Fibroblast of mammary gland (primary cell): ENCODE measurements around the gene TIPRL.

Source experiments
- DNase-seq: peaks from one replicate; pipeline ENCODE4 v3.0.0-alpha.2; 2010; ENCODE audit warnings: low read depth
- H3K4me3 ChIP-seq: 2 replicates; pipeline ENCODE4 v1.5.1; 2011; ENCODE audit warnings: low read depth, mild to moderate bottlenecking, low read length, moderate library complexity; ENCODE audit not compliant: control insufficient read depth
- TF ChIP-seq, protein P1 (sequence below): conservative IDR thresholded peaks from 2 replicates; pipeline ENCODE4 v1.5.1; 2011; ENCODE audit warnings: low read depth, low read length, inconsistent platforms; ENCODE audit not compliant: control insufficient read depth, insufficient read depth

Gene TIPRL

DNA sequence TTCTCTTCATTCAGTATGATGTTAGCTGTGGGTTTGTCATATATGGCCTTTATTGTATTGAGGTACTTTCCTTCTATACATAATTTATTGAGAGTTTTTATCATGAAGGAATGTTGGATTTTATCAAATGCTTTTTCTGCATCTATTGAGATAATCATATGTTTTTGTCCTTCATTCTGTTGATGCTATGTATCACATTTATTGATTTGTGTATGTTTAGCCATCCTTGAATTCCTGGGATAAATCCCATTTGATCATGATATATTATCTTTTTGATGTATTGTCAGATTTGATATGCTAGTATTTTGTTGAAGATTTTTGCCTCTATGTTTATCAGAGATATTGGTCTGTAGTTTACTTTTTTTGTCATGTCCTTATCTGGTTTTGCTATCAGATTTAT, 21.1 kb upstream of the TIPRL start:
- no peak overlapping the region for H3K4me3 ChIP-seq
- DNase-seq, result no peak
- TF ChIP-seq, protein P1, sequence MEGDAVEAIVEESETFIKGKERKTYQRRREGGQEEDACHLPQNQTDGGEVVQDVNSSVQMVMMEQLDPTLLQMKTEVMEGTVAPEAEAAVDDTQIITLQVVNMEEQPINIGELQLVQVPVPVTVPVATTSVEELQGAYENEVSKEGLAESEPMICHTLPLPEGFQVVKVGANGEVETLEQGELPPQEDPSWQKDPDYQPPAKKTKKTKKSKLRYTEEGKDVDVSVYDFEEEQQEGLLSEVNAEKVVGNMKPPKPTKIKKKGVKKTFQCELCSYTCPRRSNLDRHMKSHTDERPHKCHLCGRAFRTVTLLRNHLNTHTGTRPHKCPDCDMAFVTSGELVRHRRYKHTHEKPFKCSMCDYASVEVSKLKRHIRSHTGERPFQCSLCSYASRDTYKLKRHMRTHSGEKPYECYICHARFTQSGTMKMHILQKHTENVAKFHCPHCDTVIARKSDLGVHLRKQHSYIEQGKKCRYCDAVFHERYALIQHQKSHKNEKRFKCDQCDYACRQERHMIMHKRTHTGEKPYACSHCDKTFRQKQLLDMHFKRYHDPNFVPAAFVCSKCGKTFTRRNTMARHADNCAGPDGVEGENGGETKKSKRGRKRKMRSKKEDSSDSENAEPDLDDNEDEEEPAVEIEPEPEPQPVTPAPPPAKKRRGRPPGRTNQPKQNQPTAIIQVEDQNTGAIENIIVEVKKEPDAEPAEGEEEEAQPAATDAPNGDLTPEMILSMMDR, result no peak

DNA sequence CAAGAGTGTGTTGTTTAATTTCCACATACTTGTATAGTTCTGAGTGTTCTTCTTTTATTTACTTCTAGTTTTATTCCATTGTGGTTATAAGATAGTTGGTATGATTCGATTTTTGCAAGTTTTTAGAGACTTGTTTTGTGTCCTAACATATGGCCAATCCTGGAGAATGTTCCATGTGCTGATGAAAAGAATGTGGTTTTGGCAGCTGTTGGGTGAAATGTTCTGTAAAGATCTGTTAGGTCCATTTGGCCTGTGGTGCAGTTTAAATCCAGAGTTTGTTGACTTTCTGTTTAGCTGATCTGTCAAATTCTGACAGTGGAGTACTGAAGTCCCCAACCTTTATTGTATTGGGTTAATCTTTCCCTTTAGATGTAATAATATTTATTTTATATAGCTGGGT, 19.5 kb upstream of the TIPRL start:
- TF ChIP-seq, protein P1, result no peak
- no peak for DNase-seq
- H3K4me3 ChIP-seq, result no peak overlapping the region

DNA sequence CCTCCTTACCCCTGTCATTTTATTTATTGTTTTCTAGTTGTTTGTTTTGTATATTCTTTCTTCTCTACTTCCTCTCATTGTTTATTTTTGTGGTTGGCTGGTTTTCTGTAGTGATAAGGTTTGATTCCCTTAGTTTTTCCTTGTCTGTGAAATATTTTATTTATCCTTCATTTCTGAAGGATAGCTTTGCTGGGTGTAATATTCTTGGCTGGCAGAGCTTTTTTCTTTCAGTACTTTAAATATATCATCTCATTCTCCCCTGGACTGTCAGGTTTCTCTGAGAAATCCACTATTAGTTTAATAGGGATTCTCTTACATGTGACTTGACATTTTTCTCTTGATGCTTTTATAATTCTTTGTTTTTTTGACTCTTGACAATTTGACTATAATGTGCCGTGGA, 18.8 kb upstream of the TIPRL start:
- H3K4me3 ChIP-seq, result no peak overlapping the region
- TF ChIP-seq, protein P1, result no peak
- no peak for DNase-seq

DNA sequence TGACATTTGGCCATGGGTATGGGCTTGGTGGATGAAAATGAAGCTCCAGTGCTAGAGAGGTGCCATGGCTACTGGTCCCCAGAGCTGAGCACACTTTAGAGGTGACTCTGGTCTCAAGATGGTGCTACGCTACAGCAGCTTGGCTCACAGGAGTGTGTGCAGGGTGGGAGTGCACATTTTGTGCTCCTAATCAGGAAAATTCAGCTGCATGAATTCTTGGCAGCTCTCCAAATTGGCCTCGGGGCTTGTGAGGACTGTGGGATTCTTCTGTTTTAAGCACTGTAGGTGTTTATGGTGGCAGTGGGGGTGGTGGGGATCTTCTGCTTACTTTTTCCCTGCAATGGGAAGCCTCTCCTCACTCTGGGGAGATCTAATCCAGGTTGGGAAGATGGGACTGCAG, 17.3 kb upstream of the TIPRL start:
- TF ChIP-seq, protein P1, result no peak
- DNase-seq, result no peak
- no peak overlapping the region for H3K4me3 ChIP-seq

DNA sequence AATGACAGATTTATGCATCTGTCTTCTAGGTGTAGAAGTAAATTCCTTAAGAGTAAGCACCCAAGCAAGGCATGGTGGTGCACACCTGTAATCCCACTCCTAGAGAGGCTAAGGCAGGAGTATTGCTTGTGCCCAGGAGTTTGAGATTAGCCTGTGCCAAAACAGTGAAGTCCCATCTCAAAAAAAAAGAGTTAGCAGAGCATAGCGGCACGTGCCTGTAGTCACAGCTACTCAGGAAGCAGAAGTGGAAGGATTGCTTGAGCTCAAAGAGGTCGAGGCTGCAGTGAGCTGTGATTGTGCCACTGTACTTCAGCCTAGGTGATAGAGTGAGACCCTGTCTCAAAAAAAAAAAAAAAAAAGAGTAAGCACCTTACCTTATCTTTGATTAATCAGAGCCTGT, 15.1 kb upstream of the TIPRL start:
- DNase-seq, result no peak
- TF ChIP-seq, protein P1, result no peak
- no peak overlapping the region for H3K4me3 ChIP-seq

DNA sequence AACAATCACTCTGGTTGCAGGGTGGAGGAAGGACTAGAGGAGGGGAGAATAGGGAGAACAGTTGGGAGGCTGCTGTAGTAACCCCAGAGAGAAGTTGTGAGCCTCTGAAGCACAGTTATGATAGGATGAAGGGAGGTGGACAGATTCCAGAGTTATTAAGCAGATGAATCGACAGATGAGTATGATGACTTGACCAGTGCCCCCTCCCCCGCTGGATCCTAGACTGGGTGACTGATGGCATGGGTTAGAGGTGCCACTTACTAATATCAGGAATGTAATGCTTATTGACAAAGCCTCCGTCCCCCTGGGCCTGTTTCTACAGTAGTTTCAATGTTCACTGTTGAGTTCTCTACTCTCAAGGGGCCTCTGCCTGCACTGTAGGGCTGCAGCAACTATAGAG, 14.0 kb upstream of the TIPRL start:
- no peak overlapping the region for H3K4me3 ChIP-seq
- TF ChIP-seq, protein P1, result no peak
- DNase-seq, result peak; percentile 21

DNA sequence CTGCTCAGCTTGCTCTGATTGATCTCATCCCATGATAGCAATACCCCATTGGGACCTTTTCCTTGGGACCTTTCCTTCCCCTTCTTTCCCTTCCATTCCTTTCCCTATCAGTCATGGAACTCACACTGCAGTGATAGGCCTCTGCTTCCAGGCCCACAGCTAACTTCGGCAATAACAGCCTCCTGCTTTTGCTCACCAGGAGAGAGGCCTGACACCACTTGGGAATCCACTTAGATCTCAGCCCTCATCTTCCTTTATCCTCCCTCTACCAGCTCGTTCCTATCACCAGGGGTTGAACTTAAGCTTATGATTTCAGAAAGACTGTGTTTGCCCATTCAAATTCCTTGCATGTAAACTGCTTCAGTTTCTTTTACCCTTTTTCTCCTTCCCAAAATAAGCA, 11.0 kb upstream of the TIPRL start:
- TF ChIP-seq, protein P1, result no peak
- no peak for DNase-seq
- H3K4me3 ChIP-seq, result no peak overlapping the region
